IPS-18a (cell line): Measurements from ENCODE around the gene COG4.

Source experiments
- H3K27ac ChIP-seq: one replicate; pipeline ENCODE4 v1.5.1; 2013; ENCODE audit warnings: low read length
- H3K27me3 ChIP-seq: one replicate; pipeline ENCODE4 v1.6.1; 2013; ENCODE audit warnings: mild to moderate bottlenecking, low read length; ENCODE audit not compliant: control insufficient read depth, insufficient read depth
- H3K36me3 ChIP-seq: one replicate; pipeline ENCODE4 v1.6.1; 2013; ENCODE audit warnings: low read depth, low read length; ENCODE audit not compliant: control insufficient read depth
- H3K4me1 ChIP-seq: one replicate; pipeline ENCODE4 v1.6.1; 2013; ENCODE audit warnings: low read depth, low read length; ENCODE audit not compliant: control insufficient read depth
- H3K4me3 ChIP-seq: one replicate; pipeline ENCODE4 v1.5.1; 2013; ENCODE audit warnings: low read length
- H3K9ac ChIP-seq: one replicate; pipeline ENCODE4 v1.6.1; 2013; ENCODE audit warnings: mild to moderate bottlenecking, low read length, moderate library complexity
- H3K9me3 ChIP-seq: one replicate; pipeline ENCODE4 v1.6.1; 2013; ENCODE audit warnings: low read depth, low read length; ENCODE audit not compliant: control insufficient read depth

COG4 gene

GRCh38 chr16:70475054-70475871 is 48.1 kb downstream of the COG4 start:
- H3K27me3 ChIP-seq = no peaks in the 10 kb centered on the region
- no peaks in the 10 kb centered on the region for H3K9me3 ChIP-seq
- H3K4me1 ChIP-seq = no peaks in the 10 kb centered on the region
- no peak overlapping the region for H3K4me3 ChIP-seq
- H3K9ac ChIP-seq = no peak overlapping the region
- H3K27ac ChIP-seq = no peak overlapping the region
- H3K36me3 ChIP-seq = peaks cover under 1% of the 10 kb centered on the region

GRCh38 chr16:70474320-70475053 is 48.9 kb downstream of the COG4 start:
- Histone ChIP-seq H3K27ac (no peak overlapping the region), H3K9me3 (no peaks in the 10 kb centered on the region), H3K36me3 (no peaks in the 10 kb centered on the region), H3K27me3 (no peaks in the 10 kb centered on the region), H3K9ac (no peak overlapping the region), H3K4me3 (no peak overlapping the region), H3K4me1 (no peaks in the 10 kb centered on the region)

GRCh38 chr16:70473446-70474319 is 49.7 kb downstream of the COG4 start:
- no peaks in the 10 kb centered on the region for H3K36me3 ChIP-seq
- H3K27me3 ChIP-seq = no peaks in the 10 kb centered on the region
- H3K9me3 ChIP-seq = no peaks in the 10 kb centered on the region
- H3K4me3 ChIP-seq = no peak overlapping the region
- no peak overlapping the region for H3K9ac ChIP-seq
- H3K27ac ChIP-seq = no peak overlapping the region
- H3K4me1 ChIP-seq = no peaks in the 10 kb centered on the region

GRCh38 chr16:70472786-70473433 is 50.4 kb downstream of the COG4 start:
- Histone ChIP-seq H3K36me3 (no peaks in the 10 kb centered on the region), H3K27ac (no peak overlapping the region)

GRCh38 chr16:70470927-70471341 is 52.4 kb downstream of the COG4 start:
- H3K4me1 ChIP-seq = no peaks in the 10 kb centered on the region
- no peak overlapping the region for H3K27ac ChIP-seq
- H3K27me3 ChIP-seq = no peaks in the 10 kb centered on the region
- H3K9me3 ChIP-seq = no peaks in the 10 kb centered on the region
- H3K4me3 ChIP-seq = no peak overlapping the region
- no peak overlapping the region for H3K9ac ChIP-seq
- H3K36me3 ChIP-seq = no peaks in the 10 kb centered on the region

More at GRCh38 chr16:70472786-70473433, 50.4 kb downstream of the COG4 start:
- no peaks in the 10 kb centered on the region for H3K4me1 ChIP-seq
- no peaks in the 10 kb centered on the region for H3K27me3 ChIP-seq
- H3K4me3 ChIP-seq = no peak overlapping the region
- no peak overlapping the region for H3K9ac ChIP-seq
- no peaks in the 10 kb centered on the region for H3K9me3 ChIP-seq

- H3K4me3 ChIP-seq = no peak overlapping the region
- H3K9ac ChIP-seq = no peak overlapping the region
- H3K9me3 ChIP-seq = no peaks in the 10 kb centered on the region
- no peaks in the 10 kb centered on the region for H3K4me1 ChIP-seq
- H3K27ac ChIP-seq = no peak overlapping the region
- no peaks in the 10 kb centered on the region for H3K36me3 ChIP-seq
- H3K27me3 ChIP-seq = no peaks in the 10 kb centered on the region
Observed at GRCh38 chr16:70470141-70470926, 53.0 kb downstream of the COG4 start.

GRCh38 chr16:70468776-70469525 is 54.4 kb downstream of the COG4 start:
- Histone ChIP-seq H3K9me3 (no peaks in the 10 kb centered on the region), H3K9ac (no peak overlapping the region), H3K27ac (no peak overlapping the region), H3K36me3 (no peaks in the 10 kb centered on the region), H3K4me3 (no peak overlapping the region), H3K27me3 (no peaks in the 10 kb centered on the region), H3K4me1 (no peaks in the 10 kb centered on the region)

GRCh38 chr16:70467608-70468007 is 55.7 kb downstream of the COG4 start:
- no peak overlapping the region for H3K27ac ChIP-seq
- no peaks in the 10 kb centered on the region for H3K36me3 ChIP-seq
- H3K27me3 ChIP-seq = no peaks in the 10 kb centered on the region
- no peak overlapping the region for H3K4me3 ChIP-seq
- H3K4me1 ChIP-seq = no peaks in the 10 kb centered on the region
- H3K9me3 ChIP-seq = no peaks in the 10 kb centered on the region
- no peak overlapping the region for H3K9ac ChIP-seq

GRCh38 chr16:70467113-70467512 is 56.2 kb downstream of the COG4 start:
- H3K27ac ChIP-seq = no peak overlapping the region
- no peaks in the 10 kb centered on the region for H3K4me1 ChIP-seq
- no peaks in the 10 kb centered on the region for H3K9me3 ChIP-seq
- no peaks in the 10 kb centered on the region for H3K27me3 ChIP-seq
- H3K9ac ChIP-seq = no peak overlapping the region
- H3K4me3 ChIP-seq = no peak overlapping the region
- H3K36me3 ChIP-seq = no peaks in the 10 kb centered on the region

- no peaks in the 10 kb centered on the region for H3K27me3 ChIP-seq
- H3K4me1 ChIP-seq = no peaks in the 10 kb centered on the region
- H3K9ac ChIP-seq = no peak overlapping the region
- no peaks in the 10 kb centered on the region for H3K36me3 ChIP-seq
- no peaks in the 10 kb centered on the region for H3K9me3 ChIP-seq
- no peak overlapping the region for H3K27ac ChIP-seq
- no peak overlapping the region for H3K4me3 ChIP-seq
Observed at GRCh38 chr16:70466805-70467076, 56.6 kb downstream of the COG4 start.
